PFSK-1 (cell line): ENCODE results near the gene ARMCX4.

Experiments
- REST ChIP-seq, 2 experiments: IDR thresholded peaks; 2 replicates each; pipeline versions ENCODE4 v1.6.1 to v1.8.0; 2011 to 2012; ENCODE audit warnings: low read depth in 2 of 2, low read length in 2 of 2, control low read depth in 1 of 2, inconsistent platforms in 1 of 2, mild to moderate bottlenecking in 1 of 2, moderate library complexity in 1 of 2; ENCODE audit not compliant: insufficient read depth in 1 of 2
- TAF1 ChIP-seq: IDR thresholded peaks from 2 replicates; pipeline ENCODE4 v1.6.1; 2012; ENCODE audit warnings: low read length, control low read depth, borderline replicate concordance; ENCODE audit not compliant: insufficient read depth

- TF ChIP-seq TAF1 (no peak), REST (IDR thresholded peaks at IDR 0.05; ENCODE audit: insufficient read depth in 1 of 2, low read depth in 2 of 2, low read length in 2 of 2) (no peak)
Measured at GRCh38 chrX:101450085-101450484, 35.2 kb upstream of the ARMCX4 start.
